ENCODE results near the gene DLX5. TPM values are rescaled to one million over a fixed set of nuclear protein-coding genes. Genes with fewer than 3 reads are reported as not detected.

DLX5 gene
- total RNA-seq, 5 donors from 2014 or later (not counting 1 experiment from before 2014, with no cell fraction given), result not detected

- ChIA-PET POLR2A (no interaction called here), CTCF (no interaction called here)
- H3K27ac Mint-ChIP-seq, result peak overlapping the region in 1 of 2 donors; percentile 57
- no peaks in the 10 kb centered on the region for H3K9me3 ChIP-seq
- H3K36me3 Mint-ChIP-seq, result no peaks in the 10 kb centered on the region
- H3K27ac ChIP-seq (ENCODE audit: low read length), result no peak overlapping the region
- no peaks in the 10 kb centered on the region for H3K36me3 ChIP-seq (ENCODE audit: control insufficient read depth in 2 of 2, extremely low read depth in 1 of 2, insufficient read depth in 1 of 2, low read length in 1 of 2)
- H3K4me1 Mint-ChIP-seq, result peaks cover 1 to 15% (median 2%) of the 10 kb centered on the region in 3 donors
- ATAC-seq (replicated peaks in 1 of 4) (no peak), DNase-seq (no peak)
- H3K27me3 ChIP-seq (replicated peaks in 1 of 2; ENCODE audit: control insufficient read depth in 2 of 2, extremely low read depth in 1 of 2, insufficient read depth in 2 of 2, low read length in 1 of 2), result peaks cover 22 to 68% of the 10 kb centered on the region in 2 experiments
- WGBS (ENCODE audit: insufficient coverage), result 17% methylated on average over 13 of the region's 27 CpGs
- peaks cover 76 to 89% of the 10 kb centered on the region in 2 donors for H3K27me3 Mint-ChIP-seq
- H3K4me3 Mint-ChIP-seq, result no peak overlapping the region
- peaks cover 0 to 11% of the 10 kb centered on the region in 2 experiments for H3K4me1 ChIP-seq (ENCODE audit: control insufficient read depth in 1 of 2, extremely low read depth in 1 of 2, insufficient read depth in 2 of 2, low read length in 2 of 2)
- no peaks in the 10 kb centered on the region for H3K9me3 Mint-ChIP-seq
- no peak overlapping the region for H3K4me3 ChIP-seq (ENCODE audit: control insufficient read depth in 1 of 2, extremely low read depth in 1 of 2, low read length in 1 of 2)
Measured at GRCh38 chr7:96993094-96993865, 31.4 kb downstream of the DLX5 start.

GRCh38 chr7:96992192-96993005, 32.2 kb downstream of the DLX5 start:
- ATAC-seq (replicated peaks in 1 of 4) (no peak), DNase-seq (no peak)
- Histone ChIP-seq H3K9me3 (no peaks in the 10 kb centered on the region), H3K36me3 (ENCODE audit: control insufficient read depth in 2 of 2, extremely low read depth in 1 of 2, insufficient read depth in 1 of 2, low read length in 1 of 2) (no peaks in the 10 kb centered on the region), H3K27ac (ENCODE audit: low read length) (no peak overlapping the region), H3K4me3 (ENCODE audit: control insufficient read depth in 1 of 2, extremely low read depth in 1 of 2, low read length in 1 of 2) (no peak overlapping the region), H3K4me1 (ENCODE audit: control insufficient read depth in 1 of 2, extremely low read depth in 1 of 2, insufficient read depth in 2 of 2, low read length in 2 of 2) (peaks cover 0 to 11% of the 10 kb centered on the region in 2 experiments), H3K27me3 (replicated peaks in 1 of 2; ENCODE audit: control insufficient read depth in 2 of 2, extremely low read depth in 1 of 2, insufficient read depth in 2 of 2, low read length in 1 of 2) (peaks cover 25 to 59% of the 10 kb centered on the region in 2 experiments)
- no peaks in the 10 kb centered on the region for H3K9me3 Mint-ChIP-seq
- ChIA-PET CTCF (interaction anchor here (0.5 to 1.1 kb wide), 4 partner anchors 35 to 1722 kb away, joined by 3 to 5 read pairs (median 3); no protein-coding TSS in a partner anchor), POLR2A (no interaction called here)
- no peak overlapping the region for H3K4me3 Mint-ChIP-seq
- peak overlapping the region in 1 of 2 donors; percentile 52 for H3K27ac Mint-ChIP-seq
- no peaks in the 10 kb centered on the region for H3K36me3 Mint-ChIP-seq
- peaks cover 1 to 15% (median 2%) of the 10 kb centered on the region in 3 donors for H3K4me1 Mint-ChIP-seq
- H3K27me3 Mint-ChIP-seq, result peaks cover 76 to 88% of the 10 kb centered on the region in 2 donors
- WGBS (ENCODE audit: insufficient coverage), result 24% methylated on average over 28 of the region's 47 CpGs

DNA sequence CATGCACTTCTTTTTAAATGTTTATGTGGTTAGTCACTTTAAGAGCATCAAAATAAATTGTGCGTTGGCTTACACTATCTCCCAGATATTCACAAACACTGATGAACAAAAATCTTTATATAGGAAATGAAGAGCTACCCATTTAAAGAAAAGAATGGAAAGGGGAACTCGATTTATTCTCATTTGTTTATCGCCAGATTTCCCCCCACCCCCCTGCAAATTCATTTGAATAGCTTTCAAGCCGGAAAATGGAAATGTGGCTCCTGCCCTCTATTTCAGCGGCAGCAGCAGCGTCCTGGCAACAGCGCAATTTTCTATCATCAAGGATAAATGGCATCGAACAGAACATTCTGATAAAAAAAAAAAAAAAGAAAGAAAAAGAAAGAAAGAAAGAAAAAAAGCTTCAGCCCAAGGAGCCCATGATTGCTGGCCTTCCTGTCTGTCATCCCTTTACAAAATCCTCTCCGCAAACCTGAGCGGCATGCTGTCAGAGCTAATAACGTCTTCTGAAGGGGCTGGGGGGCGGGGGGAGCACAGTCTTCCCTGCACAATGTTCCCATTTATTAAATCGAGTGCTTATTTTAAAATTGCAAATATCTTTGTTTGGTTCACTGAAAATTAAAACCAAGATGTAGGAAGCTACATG, 33.0 kb downstream of the DLX5 start:
- H3K36me3 ChIP-seq (ENCODE audit: control insufficient read depth in 2 of 2, extremely low read depth in 1 of 2, insufficient read depth in 1 of 2, low read length in 1 of 2), result no peaks in the 10 kb centered on the region
- no CpG with 5 or more reads among the region's 13 CpGs for WGBS (ENCODE audit: insufficient coverage)
- Mint-ChIP-seq H3K4me3 (no peak overlapping the region), H3K4me1 (peaks cover under 1 to 11% (median 2%) of the 10 kb centered on the region in 3 donors), H3K27ac (no peak overlapping the region), H3K9me3 (no peaks in the 10 kb centered on the region), H3K36me3 (no peaks in the 10 kb centered on the region), H3K27me3 (peaks cover 72 to 85% of the 10 kb centered on the region in 2 donors)
- ChIA-PET CTCF (interaction anchor here (0.5 to 1.1 kb wide), 3 partner anchors 36 to 1723 kb away, joined by 3 to 5 read pairs (median 3); no protein-coding TSS in a partner anchor), POLR2A (no interaction called here)
- ATAC-seq (replicated peaks in 1 of 4) (no peak), DNase-seq (no peak)
- H3K4me3 ChIP-seq (ENCODE audit: control insufficient read depth in 1 of 2, extremely low read depth in 1 of 2, low read length in 1 of 2), result no peak overlapping the region
- no peak overlapping the region for H3K27ac ChIP-seq (ENCODE audit: low read length)
- no peaks in the 10 kb centered on the region for H3K9me3 ChIP-seq
- peaks cover 0 to 11% of the 10 kb centered on the region in 2 experiments for H3K4me1 ChIP-seq (ENCODE audit: control insufficient read depth in 1 of 2, extremely low read depth in 1 of 2, insufficient read depth in 2 of 2, low read length in 2 of 2)
- H3K27me3 ChIP-seq (replicated peaks in 1 of 2; ENCODE audit: control insufficient read depth in 2 of 2, extremely low read depth in 1 of 2, insufficient read depth in 2 of 2, low read length in 1 of 2), result peaks cover 27 to 52% of the 10 kb centered on the region in 2 experiments

- H3K36me3 ChIP-seq (ENCODE audit: control insufficient read depth in 2 of 2, extremely low read depth in 1 of 2, insufficient read depth in 1 of 2, low read length in 1 of 2), result no peaks in the 10 kb centered on the region
- H3K4me3 ChIP-seq (ENCODE audit: control insufficient read depth in 1 of 2, extremely low read depth in 1 of 2, low read length in 1 of 2), result no peak overlapping the region
- H3K9me3 Mint-ChIP-seq, result no peaks in the 10 kb centered on the region
- ChIA-PET POLR2A (no interaction called here), CTCF (no interaction called here)
- H3K9me3 ChIP-seq, result no peaks in the 10 kb centered on the region
- no peak overlapping the region for H3K27ac ChIP-seq (ENCODE audit: low read length)
- H3K27ac Mint-ChIP-seq, result no peak overlapping the region
- H3K4me1 ChIP-seq (ENCODE audit: control insufficient read depth in 1 of 2, extremely low read depth in 1 of 2, insufficient read depth in 2 of 2, low read length in 2 of 2), result peaks cover 0 to 11% of the 10 kb centered on the region in 2 experiments
- 13% methylated on average over 3 of the region's 8 CpGs for WGBS (ENCODE audit: insufficient coverage)
- peaks cover 61 to 78% of the 10 kb centered on the region in 2 donors for H3K27me3 Mint-ChIP-seq
- H3K36me3 Mint-ChIP-seq, result no peaks in the 10 kb centered on the region
- H3K4me3 Mint-ChIP-seq, result no peak overlapping the region
- DNase-seq (no peak), ATAC-seq (replicated peaks in 1 of 4) (no peak)
- H3K4me1 Mint-ChIP-seq, result peaks cover 0 to 8% (median 2%) of the 10 kb centered on the region in 3 donors
- peaks cover 28 to 38% of the 10 kb centered on the region in 2 experiments for H3K27me3 ChIP-seq (replicated peaks in 1 of 2; ENCODE audit: control insufficient read depth in 2 of 2, extremely low read depth in 1 of 2, insufficient read depth in 2 of 2, low read length in 1 of 2)
Measured at GRCh38 chr7:96989859-96990317, 34.7 kb downstream of the DLX5 start.

GRCh38 chr7:96989241-96989858, 35.3 kb downstream of the DLX5 start:
- Histone ChIP-seq H3K4me3 (ENCODE audit: control insufficient read depth in 1 of 2, extremely low read depth in 1 of 2, low read length in 1 of 2) (no peak overlapping the region), H3K27ac (ENCODE audit: low read length) (no peak overlapping the region), H3K27me3 (replicated peaks in 1 of 2; ENCODE audit: control insufficient read depth in 2 of 2, extremely low read depth in 1 of 2, insufficient read depth in 2 of 2, low read length in 1 of 2) (peaks cover 26 to 38% of the 10 kb centered on the region in 2 experiments), H3K4me1 (ENCODE audit: control insufficient read depth in 1 of 2, extremely low read depth in 1 of 2, insufficient read depth in 2 of 2, low read length in 2 of 2) (peaks cover 0 to 11% of the 10 kb centered on the region in 2 experiments), H3K36me3 (ENCODE audit: control insufficient read depth in 2 of 2, extremely low read depth in 1 of 2, insufficient read depth in 1 of 2, low read length in 1 of 2) (no peaks in the 10 kb centered on the region), H3K9me3 (no peaks in the 10 kb centered on the region)
- no peak for DNase-seq
- H3K27ac Mint-ChIP-seq, result no peak overlapping the region
- POLR2A ChIA-PET, result no interaction called here
- H3K27me3 Mint-ChIP-seq, result peaks cover 60 to 76% of the 10 kb centered on the region in 2 donors
- CTCF ChIA-PET, result interaction anchor here in 1 of 2 donors (0.6 kb wide), 1 partner anchor 913 kb away, joined by 9 read pairs; no protein-coding TSS in a partner anchor
- H3K36me3 Mint-ChIP-seq, result no peaks in the 10 kb centered on the region
- WGBS (ENCODE audit: insufficient coverage), result 0% methylated on average over 4 of the region's 22 CpGs
- H3K4me1 Mint-ChIP-seq, result peaks cover 0 to 8% (median 2%) of the 10 kb centered on the region in 3 donors
- ATAC-seq (replicated peaks in 1 of 4), result no peak
- H3K9me3 Mint-ChIP-seq, result no peaks in the 10 kb centered on the region
- no peak overlapping the region for H3K4me3 Mint-ChIP-seq
